ENCODE data around the gene TMEM208.

The TMEM208 gene

GRCh38 chr16:67270931-67271338 is 44.0 kb downstream of the TMEM208 start:
- TF ChIP-seq SIN3A (IDR thresholded peaks at IDR 0.05; ENCODE audit: borderline replicate concordance, insufficient read depth, low read length) (no peak), FOXP2 (optimal IDR thresholded peaks at IDR 0.05; ENCODE audit: borderline replicate concordance, extremely low read depth, extremely low read length, insufficient read depth) (no peak), POLR2AphosphoS5 (IDR thresholded peaks at IDR 0.05; ENCODE audit: low read depth, low read length) (no peak), TAF1 (IDR thresholded peaks at IDR 0.05; ENCODE audit: borderline replicate concordance, insufficient read depth, low read length) (no peak)
- TF ChIP-seq, protein P1, sequence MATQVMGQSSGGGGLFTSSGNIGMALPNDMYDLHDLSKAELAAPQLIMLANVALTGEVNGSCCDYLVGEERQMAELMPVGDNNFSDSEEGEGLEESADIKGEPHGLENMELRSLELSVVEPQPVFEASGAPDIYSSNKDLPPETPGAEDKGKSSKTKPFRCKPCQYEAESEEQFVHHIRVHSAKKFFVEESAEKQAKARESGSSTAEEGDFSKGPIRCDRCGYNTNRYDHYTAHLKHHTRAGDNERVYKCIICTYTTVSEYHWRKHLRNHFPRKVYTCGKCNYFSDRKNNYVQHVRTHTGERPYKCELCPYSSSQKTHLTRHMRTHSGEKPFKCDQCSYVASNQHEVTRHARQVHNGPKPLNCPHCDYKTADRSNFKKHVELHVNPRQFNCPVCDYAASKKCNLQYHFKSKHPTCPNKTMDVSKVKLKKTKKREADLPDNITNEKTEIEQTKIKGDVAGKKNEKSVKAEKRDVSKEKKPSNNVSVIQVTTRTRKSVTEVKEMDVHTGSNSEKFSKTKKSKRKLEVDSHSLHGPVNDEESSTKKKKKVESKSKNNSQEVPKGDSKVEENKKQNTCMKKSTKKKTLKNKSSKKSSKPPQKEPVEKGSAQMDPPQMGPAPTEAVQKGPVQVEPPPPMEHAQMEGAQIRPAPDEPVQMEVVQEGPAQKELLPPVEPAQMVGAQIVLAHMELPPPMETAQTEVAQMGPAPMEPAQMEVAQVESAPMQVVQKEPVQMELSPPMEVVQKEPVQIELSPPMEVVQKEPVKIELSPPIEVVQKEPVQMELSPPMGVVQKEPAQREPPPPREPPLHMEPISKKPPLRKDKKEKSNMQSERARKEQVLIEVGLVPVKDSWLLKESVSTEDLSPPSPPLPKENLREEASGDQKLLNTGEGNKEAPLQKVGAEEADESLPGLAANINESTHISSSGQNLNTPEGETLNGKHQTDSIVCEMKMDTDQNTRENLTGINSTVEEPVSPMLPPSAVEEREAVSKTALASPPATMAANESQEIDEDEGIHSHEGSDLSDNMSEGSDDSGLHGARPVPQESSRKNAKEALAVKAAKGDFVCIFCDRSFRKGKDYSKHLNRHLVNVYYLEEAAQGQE (IDR thresholded peaks at IDR 0.05; ENCODE audit: insufficient read depth in 1 of 2, low read depth in 2 of 2, low read length in 2 of 2): no peak

GRCh38 chr16:67271446-67271845 is 44.5 kb downstream of the TMEM208 start:
- no peak for TF ChIP-seq TAF1 (IDR thresholded peaks at IDR 0.05; ENCODE audit: borderline replicate concordance, insufficient read depth, low read length)
- TF ChIP-seq FOXP2 (optimal IDR thresholded peaks at IDR 0.05; ENCODE audit: borderline replicate concordance, extremely low read depth, extremely low read length, insufficient read depth): no peak
- TF ChIP-seq SIN3A (IDR thresholded peaks at IDR 0.05; ENCODE audit: borderline replicate concordance, insufficient read depth, low read length): no peak
- TF ChIP-seq, protein P1 (IDR thresholded peaks at IDR 0.05; ENCODE audit: insufficient read depth in 1 of 2, low read depth in 2 of 2, low read length in 2 of 2): no peak
- no peak for TF ChIP-seq POLR2AphosphoS5 (IDR thresholded peaks at IDR 0.05; ENCODE audit: low read depth, low read length)

- TF ChIP-seq, protein P1 (IDR thresholded peaks at IDR 0.05; ENCODE audit: insufficient read depth in 1 of 2, low read depth in 2 of 2, low read length in 2 of 2): no peak
- no peak for TF ChIP-seq TAF1 (IDR thresholded peaks at IDR 0.05; ENCODE audit: borderline replicate concordance, insufficient read depth, low read length)
These were observed 48.4 kb downstream of the TMEM208 start for GRCh38 chr16:67275321-67275720.

- TF ChIP-seq POLR2AphosphoS5 (IDR thresholded peaks at IDR 0.05; ENCODE audit: low read depth, low read length): no peak
- no peak for TF ChIP-seq SIN3A (IDR thresholded peaks at IDR 0.05; ENCODE audit: borderline replicate concordance, insufficient read depth, low read length)
These were observed 50.5 kb downstream of the TMEM208 start for GRCh38 chr16:67277294-67277998.

GRCh38 chr16:67277999-67278772 is 51.3 kb downstream of the TMEM208 start:
- TF ChIP-seq FOXP2 (optimal IDR thresholded peaks at IDR 0.05; ENCODE audit: borderline replicate concordance, extremely low read depth, extremely low read length, insufficient read depth) (no peak), POLR2AphosphoS5 (IDR thresholded peaks at IDR 0.05; ENCODE audit: low read depth, low read length) (no peak), TAF1 (IDR thresholded peaks at IDR 0.05; ENCODE audit: borderline replicate concordance, insufficient read depth, low read length) (no peak), SIN3A (IDR thresholded peaks at IDR 0.05; ENCODE audit: borderline replicate concordance, insufficient read depth, low read length) (no peak)
- TF ChIP-seq, protein P1 (IDR thresholded peaks at IDR 0.05; ENCODE audit: insufficient read depth in 1 of 2, low read depth in 2 of 2, low read length in 2 of 2): no peak

Measured in PFSK-1 (cell line).